K562 (cell line): ENCODE results near the gene MVB12B. TPM values are rescaled to one million over a fixed set of nuclear protein-coding genes. Genes with fewer than 3 reads are reported as not detected.

ENCODE experiments used
- ATAC-seq: fragments of 200-7000 bp; cut with Tn5 transposase; 3 replicates; pipeline ENCODE4 v1.9.1; 2020; ENCODE audit warnings: moderate library complexity
- BruUV-seq: library from RNA; stranded (reverse); fragments of 400-500 nt; replicated peaks from 2 replicates; lab custom pipeline; 2021; lab: Mats Ljungman, UMichigan
- CTCF ChIA-PET: fragments of 300-600 bp; formaldehyde crosslinking; extraction: SDS; loops from one replicate; lab custom pipeline; 2021; ENCODE audit warnings: low intra/inter-chr PET ratio; lab: Yijun Ruan, JAX
- POLR2A ChIA-PET: fragments of 300-600, 350-650 bp; sonication (Branson Sonifier 250); formaldehyde crosslinking; extraction: SDS; loops from one replicate; lab custom pipeline; 2021; ENCODE audit warnings: antibody characterized with exemption, inconsistent platforms; lab: Yijun Ruan, JAX
- DNase-seq, 4 experiments: peaks; one replicate each; pipeline versions ENCODE4 v3.0.0 to v3.0.0-alpha.2; 2011 to 2018; ENCODE audit warnings: low spot score in 3 of 4, mixed read lengths in 3 of 4; ENCODE audit errors: extremely low read depth in 1 of 4
- FAIRE-seq: peaks from 2 replicates; lab custom pipeline; 2011; peaks lifted over from hg19 to GRCh38; lab: Jason Lieb, UNC
- H2AFZ ChIP-seq: 2 replicates; pipeline ENCODE4 v1.6.0; 2011; ENCODE audit warnings: low read depth, low read length, control low read depth, inconsistent platforms
- H3K27ac ChIP-seq: fragments of 200-600 bp; 3 replicates; pipeline ENCODE4 v1.8.0; 2011; ENCODE audit warnings: low read depth, mild to moderate bottlenecking, control low read depth, inconsistent platforms, low read length, moderate library complexity, mixed read lengths; ENCODE audit errors: extremely low read depth
- H3K27me3 ChIP-seq, 2 experiments: fragments of 300-600 bp in 1 of 2; 2 replicates in 1 of 2; 3 replicates in 1 of 2; pipeline versions ENCODE4 v1.6.0 to v1.8.0; 2011; ENCODE audit warnings: inconsistent platforms in 2 of 2, low read length in 2 of 2, mild to moderate bottlenecking in 1 of 2, mixed read lengths in 1 of 2, moderate library complexity in 1 of 2; ENCODE audit not compliant: control insufficient read depth in 2 of 2, insufficient read depth in 2 of 2
- H3K36me3 ChIP-seq: fragments of 300-600 bp; 3 replicates; pipeline ENCODE4 v1.8.0; 2011; ENCODE audit warnings: mild to moderate bottlenecking, low read length, inconsistent platforms; ENCODE audit not compliant: control insufficient read depth, insufficient read depth
- H3K4me1 ChIP-seq, 2 experiments: fragments of 200-600 bp in 1 of 2; replicated peaks in 1 of 2; 2 replicates in 1 of 2; 3 replicates in 1 of 2; pipeline versions ENCODE4 v1.5.1 to v1.8.0; 2011; ENCODE audit warnings: inconsistent platforms in 2 of 2, low read length in 2 of 2, mild to moderate bottlenecking in 1 of 2, mixed read lengths in 1 of 2, moderate library complexity in 1 of 2; ENCODE audit not compliant: control insufficient read depth in 2 of 2, insufficient read depth in 2 of 2
- H3K4me2 ChIP-seq: 2 replicates; pipeline ENCODE4 v1.6.1; 2011; ENCODE audit warnings: low read length, control low read depth, inconsistent platforms, mixed read lengths; ENCODE audit not compliant: insufficient read depth
- H3K4me3 ChIP-seq: fragments of 200-600 bp; sonication (generic), shearing (Covaris generic); 2 replicates; pipeline ENCODE4 v1.5.1; 2016; ENCODE audit warnings: control low read depth, inconsistent platforms
- H3K79me2 ChIP-seq: fragments of 200-600 bp; 3 replicates; pipeline ENCODE4 v1.8.0; 2011; ENCODE audit warnings: low read length, inconsistent platforms; ENCODE audit not compliant: control insufficient read depth, insufficient read depth
- H3K9ac ChIP-seq, 2 experiments: 2 replicates each; pipeline versions ENCODE4 v1.6.0 to v1.6.1; 2011; ENCODE audit warnings: low read depth in 2 of 2, low read length in 2 of 2, control low read depth in 1 of 2, inconsistent platforms in 1 of 2, mild to moderate bottlenecking in 1 of 2, mixed read lengths in 1 of 2; ENCODE audit not compliant: insufficient read depth in 1 of 2
- H3K9me1 ChIP-seq: one replicate; pipeline ENCODE4 v1.6.0; 2011; ENCODE audit warnings: inconsistent platforms, mild to moderate bottlenecking, low read length, moderate library complexity; ENCODE audit not compliant: control insufficient read depth, insufficient read depth
- H3K9me3 ChIP-seq: replicated peaks from 2 replicates; pipeline ENCODE4 v1.5.1; 2011; ENCODE audit warnings: low read depth, low read length, inconsistent platforms; ENCODE audit not compliant: control insufficient read depth, insufficient read depth
- H4K20me1 ChIP-seq: replicated peaks from 2 replicates; pipeline ENCODE4 v1.6.1; 2011; ENCODE audit warnings: low read length, inconsistent platforms, mixed read lengths; ENCODE audit not compliant: control insufficient read depth, insufficient read depth
- ETS1 ChIP-seq: conservative IDR thresholded peaks from 2 replicates; pipeline ENCODE4 v1.6.1; 2011; ENCODE audit warnings: low read depth, mild to moderate bottlenecking, low read length; ENCODE audit not compliant: control insufficient read depth
- FOXA1 ChIP-seq: fragments of 450-650 bp; IDR thresholded peaks from 2 replicates; pipeline ENCODE4 v1.6.1; 2016; ENCODE audit warnings: mild to moderate bottlenecking, borderline replicate concordance
- GABPB2 ChIP-seq: fragments of 250-450 bp; sonication (Bioruptor Pico); conservative IDR thresholded peaks from 2 replicates; pipeline ENCODE4 v1.5.1; 2021; ENCODE audit warnings: mild to moderate bottlenecking
- HLTF ChIP-seq: fragments of 450-650 bp; IDR thresholded peaks from 2 replicates; pipeline ENCODE4 v1.6.1; 2016
- LCOR ChIP-seq: sonication (generic); formaldehyde crosslinking; IDR thresholded peaks from 2 replicates; pipeline ENCODE4 v1.8.0; 2022; ENCODE audit warnings: mild to moderate bottlenecking, missing genetic modification reagents
- NKRF ChIP-seq: fragments of 450-650 bp; IDR thresholded peaks from 2 replicates; pipeline ENCODE4 v1.6.1; 2016; ENCODE audit warnings: borderline replicate concordance
- NR2C1 ChIP-seq, 2 experiments: fragments of 450-650 bp; IDR thresholded peaks; 2 replicates each; pipeline ENCODE4 v1.6.1; 2017; ENCODE audit warnings: mild to moderate bottlenecking in 2 of 2, antibody characterized with exemption in 1 of 2, inconsistent platforms in 1 of 2, missing compliant biosample characterization in 1 of 2, missing genetic modification characterization in 1 of 2
- SRSF7 ChIP-seq: fragments of 200-400 bp; formaldehyde crosslinking; optimal IDR thresholded peaks from 2 replicates; pipeline ENCODE3; 2017; ENCODE audit warnings: mild to moderate bottlenecking, low read depth, low read length
- UBTF ChIP-seq, 2 experiments: IDR thresholded peaks; 2 replicates each; pipeline ENCODE4 v1.6.1; 2012; ENCODE audit warnings: improper control_type of control experiment in 2 of 2, low read depth in 2 of 2, low read length in 2 of 2, borderline replicate concordance in 1 of 2
- ZFP1 ChIP-seq: fragments of 450-650 bp; formaldehyde crosslinking; IDR thresholded peaks from 2 replicates; pipeline ENCODE4 v1.4.0; 2020; ENCODE audit warnings: mild to moderate bottlenecking, mixed read lengths
- ZNF583 ChIP-seq: fragments of 250-450 bp; sonication (Bioruptor Pico); IDR thresholded peaks from 2 replicates; pipeline ENCODE4 v1.4.0; 2020
- WGBS: fragments of 100-300 bp; shearing (Covaris generic); methylation state at CpG from one replicate; pipeline ENCODE4 v1.1.6; 2016; ENCODE audit warnings: low coverage, mixed read lengths; ENCODE audit not compliant: insufficient coverage; ENCODE audit errors: missing lambda C conversion rate; 5-methylcytosine and 5-hydroxymethylcytosine counted together
- in situ Hi-C: fragments of 300-500 bp; cut with MboI; formaldehyde crosslinking; loops from 4 replicates; pipeline ENCODE4 v1.15.0; 2018; ENCODE audit warnings: inconsistent platforms, mixed read lengths
- intact Hi-C: fragments of 100-400 bp; cut with micrococcal nuclease; formaldehyde crosslinking; loops from 2 replicates; pipeline ENCODE4 v1.14.2; 2022
- polyA plus RNA-seq, 8 experiments: library from polyadenylated mRNA; depleted of rRNA in 4 of 8; stranded (reverse) in 5 of 8; unstranded in 3 of 8; fragments of >200 nt; fragmentation: Nextera tagmentation in 2 of 8; fragmentation: Illumina TruSeq in 1 of 8; extraction: Ambion mirVana in 2 of 8; extraction: Trizol in 1 of 8; gene quantifications; 2 replicates each; pipeline versions ENCODE4 v1.2.1 to v1.2.3, GENCODE V29; 2011 to 2014; ENCODE audit warnings: inconsistent platforms in 1 of 8, missing spikeins in 1 of 8
- total RNA-seq, 7 experiments: library from RNA; depleted of rRNA in 6 of 7; stranded (reverse); fragments of >200 nt in 6 of 7; fragmentation: Illumina TruSeq in 2 of 7; extraction: Trizol in 2 of 7; gene quantifications; 2 replicates each; pipeline versions ENCODE4 v1.2.1 to v1.2.3, GENCODE V29; 2011 to 2021; ENCODE audit warnings: low replicate concordance in 1 of 7

The MVB12B gene
- total and polyA plus RNA-seq, 9 of the 15 experiments (the other 6 are each of a cell fraction or from before 2014, with no cell fraction given) = not detected

GRCh38 chr9:126516561-126516935, 189.9 kb downstream of the MVB12B start (continued):
- no peak for TF ChIP-seq NKRF
- TF ChIP-seq, all 486 proteins: peak for 0

GRCh38 chr9:126516936-126517832, 190.6 kb downstream of the MVB12B start:
- intact Hi-C loops = no loop called here
- peaks cover 2 to 27% of the 10 kb centered on the region in 2 experiments; a peak in 2 of 5 replicates for H3K4me1 ChIP-seq
- H2AFZ ChIP-seq = no peak overlapping the region
- DNase-seq (no peak), ATAC-seq (peak; percentile 10; the same call in 1 of the 3 replicates), FAIRE-seq (no peak)
- H3K4me3 ChIP-seq = no peak overlapping the region
- no peaks in the 10 kb centered on the region for H3K9me1 ChIP-seq
- BruUV-seq = no TSS peak
- no peak overlapping the region for H3K9ac ChIP-seq
- in situ Hi-C loops = no loop called here
- H3K27me3 ChIP-seq = peaks cover 50 to 71% of the 10 kb centered on the region in 2 experiments
- no peaks in the 10 kb centered on the region for H3K36me3 ChIP-seq
- WGBS = under 1% methylated on average over 32 of the region's 32 CpGs
- H3K4me2 ChIP-seq = no peak overlapping the region
- H4K20me1 ChIP-seq = peaks cover 5% of the 10 kb centered on the region; the same call in 1 of the 2 replicates
- H3K9me3 ChIP-seq = no peaks in the 10 kb centered on the region
- H3K79me2 ChIP-seq = no peaks in the 10 kb centered on the region
- ChIA-PET CTCF (no interaction called here), POLR2A (interaction anchor here (0.6 to 0.8 kb wide), 4 partner anchors 9 to 256 kb away, joined by 3 read pairs; no protein-coding TSS in a partner anchor)
- no peak overlapping the region for H3K27ac ChIP-seq
- TF ChIP-seq ZFP1 (CRISPR knock-in tag) (no peak), GABPB2 (no peak), UBTF (IDR thresholded peaks at IDR 0.05; ENCODE audit: borderline replicate concordance in 1 of 2, low read depth in 2 of 2, low read length in 2 of 2) (peak in 1 of 2 experiments; percentile 48; a peak in 1 of 4 replicates), NR2C1 (IDR thresholded peaks at IDR 0.05) (no peak), NR2C1 (tag; IDR thresholded peaks at IDR 0.05) (no peak), FOXA1 (no peak), LCOR (CRISPR knock-in tag) (no peak), HLTF (no peak), SRSF7 (no peak), ZNF583 (CRISPR knock-in tag) (no peak), ETS1 (no peak)
